HS-5 (cell line): ENCODE measurements around the gene UHRF1.
"Not testable (repeated sequence)": the region's sequence is repeated elsewhere in the genome, so short reads cannot be mapped to it uniquely, and the experiment has no call there.

Experiments used
- DNase-seq: peaks from one replicate; pipeline ENCODE4 v3.0.0-alpha.2; 2012; ENCODE audit warnings: low read depth

Gene UHRF1

DNA sequence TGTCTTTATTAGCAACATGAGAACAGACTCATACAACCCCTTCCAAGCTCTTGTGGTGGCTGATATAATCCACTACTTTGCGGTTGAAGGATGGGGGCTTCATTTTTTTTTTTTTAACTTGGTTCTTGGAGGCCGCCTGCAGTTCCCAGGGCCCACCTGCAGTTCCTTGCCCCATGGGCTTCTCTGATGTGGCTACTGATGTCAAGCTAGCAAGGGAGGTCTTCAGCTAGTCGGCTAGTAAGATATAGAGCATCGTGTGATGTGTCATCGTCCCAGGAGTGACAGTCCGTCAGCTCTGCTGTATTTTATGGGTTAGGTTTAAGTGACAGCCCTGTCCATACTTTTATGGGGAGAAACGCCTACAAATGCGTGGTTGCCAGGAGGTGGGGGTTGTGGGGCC, 26.1 kb downstream of the UHRF1 start:
- DNase-seq: no peak

- no peak for DNase-seq
These were observed 27.8 kb downstream of the UHRF1 start for GRCh38 chr19:4937060-4937459.

DNA sequence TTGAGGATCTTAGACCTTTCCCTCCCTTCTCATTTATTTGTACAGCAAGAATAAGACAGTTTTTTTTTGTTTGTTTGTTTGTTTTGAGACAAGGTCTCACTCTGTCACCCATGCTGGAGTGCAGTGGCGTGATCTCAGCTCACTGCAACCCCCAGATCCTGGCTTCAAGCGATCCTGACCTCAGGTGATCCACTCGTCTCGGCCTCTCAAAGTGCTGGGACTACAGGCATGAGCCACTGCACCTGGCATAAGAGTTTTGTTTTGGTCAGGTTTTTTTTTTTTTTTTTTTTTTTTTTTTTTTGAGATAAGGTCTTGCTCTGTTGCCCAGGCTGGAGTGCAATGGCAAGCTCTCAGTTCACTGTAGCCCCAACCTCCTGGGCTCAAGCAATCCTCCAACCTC, 29.2 kb downstream of the UHRF1 start:
- not testable (repeated sequence) for DNase-seq

- DNase-seq: no peak
These were observed 30.2 kb downstream of the UHRF1 start for GRCh38 chr19:4939466-4939865.

DNA sequence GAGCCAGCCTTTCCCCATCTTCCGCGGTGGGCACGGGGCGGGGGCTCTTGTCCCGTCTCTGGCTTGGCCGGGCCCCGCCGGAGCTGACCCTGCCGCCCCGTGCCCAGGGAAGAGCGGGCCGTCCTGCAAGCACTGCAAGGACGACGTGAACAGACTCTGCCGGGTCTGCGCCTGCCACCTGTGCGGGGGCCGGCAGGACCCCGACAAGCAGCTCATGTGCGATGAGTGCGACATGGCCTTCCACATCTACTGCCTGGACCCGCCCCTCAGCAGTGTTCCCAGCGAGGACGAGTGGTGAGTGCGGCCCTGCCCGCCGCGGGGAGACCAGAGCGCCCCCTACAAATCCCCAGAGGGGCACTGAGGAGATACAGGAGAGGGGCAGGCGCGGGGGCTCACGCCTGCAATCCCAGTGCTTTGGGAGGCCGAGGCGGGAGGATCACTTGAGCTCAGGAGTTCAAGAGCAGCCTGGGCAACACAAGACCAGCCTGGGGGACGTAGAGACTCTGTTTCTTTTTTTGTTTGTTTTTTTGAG, 32.4 kb downstream of the UHRF1 start:
- DNase-seq: not testable (repeated sequence)

GRCh38 chr19:4950650-4951049, 41.3 kb downstream of the UHRF1 start:
- DNase-seq: not testable (repeated sequence)

DNA sequence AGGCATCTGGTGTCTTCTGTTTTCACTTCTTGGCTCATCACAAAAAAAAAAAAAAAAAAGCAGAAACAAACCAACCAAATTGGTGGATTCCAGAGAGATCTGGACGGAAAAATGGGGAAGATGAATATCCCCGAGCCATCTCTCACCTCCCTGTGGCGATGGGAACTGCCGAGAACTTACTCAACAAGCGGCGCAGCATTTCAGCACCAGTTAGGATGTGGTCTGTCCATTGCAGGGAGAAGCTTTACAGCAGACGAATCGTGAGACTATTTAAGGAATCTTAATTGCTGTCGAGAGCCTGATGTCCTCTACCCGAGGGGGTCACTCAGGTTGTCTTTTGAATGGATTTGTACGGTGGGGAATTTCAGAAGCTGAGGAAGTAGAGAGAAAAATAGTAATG, 42.4 kb downstream of the UHRF1 start:
- no peak for DNase-seq

- no peak for DNase-seq
These were observed 43.6 kb downstream of the UHRF1 start for GRCh38 chr19:4952945-4953344.

- not testable (repeated sequence) for DNase-seq
These were observed 45.2 kb downstream of the UHRF1 start for GRCh38 chr19:4954320-4955149.

DNA sequence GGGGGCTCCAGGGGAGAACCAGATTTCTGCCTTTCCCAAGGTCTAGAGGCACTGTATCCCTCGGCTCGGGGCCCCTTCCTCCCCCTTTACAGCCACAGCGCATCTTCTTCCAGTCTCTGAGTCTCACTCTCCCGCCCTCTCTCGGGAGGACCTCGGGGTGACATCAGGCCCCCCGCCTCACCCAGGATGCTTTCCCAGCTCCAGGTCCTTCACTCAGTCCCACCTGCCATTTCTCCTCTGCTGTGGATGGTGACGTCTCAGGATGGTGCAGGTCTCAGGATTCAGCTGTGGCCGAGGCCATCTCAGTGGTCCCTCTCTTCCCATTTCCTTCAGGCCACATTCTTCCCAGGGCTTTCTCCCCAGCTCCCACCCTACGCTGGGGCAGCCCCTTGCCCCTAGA, 46.0 kb downstream of the UHRF1 start:
- no peak for DNase-seq

DNA sequence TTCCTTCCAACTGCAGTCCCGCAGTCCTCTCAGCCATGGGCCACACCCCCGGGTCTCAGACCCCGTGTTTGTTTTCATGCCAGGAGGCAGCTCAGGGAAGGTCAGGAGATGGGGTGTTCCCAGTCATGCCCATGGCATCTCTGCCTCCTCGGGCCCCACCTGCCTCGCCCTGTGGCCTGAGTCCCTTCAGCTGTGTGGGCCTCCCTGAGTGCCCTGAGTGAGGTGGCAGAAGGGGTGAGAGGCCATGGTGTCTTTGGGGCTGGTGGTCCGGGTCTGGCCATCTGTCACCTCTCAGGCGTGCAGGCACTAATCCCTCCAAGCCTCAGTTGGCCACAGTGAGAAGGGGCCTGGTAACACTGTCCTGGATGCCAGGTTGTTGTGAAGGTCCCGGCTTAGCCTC, 48.7 kb downstream of the UHRF1 start:
- DNase-seq: no peak

DNA sequence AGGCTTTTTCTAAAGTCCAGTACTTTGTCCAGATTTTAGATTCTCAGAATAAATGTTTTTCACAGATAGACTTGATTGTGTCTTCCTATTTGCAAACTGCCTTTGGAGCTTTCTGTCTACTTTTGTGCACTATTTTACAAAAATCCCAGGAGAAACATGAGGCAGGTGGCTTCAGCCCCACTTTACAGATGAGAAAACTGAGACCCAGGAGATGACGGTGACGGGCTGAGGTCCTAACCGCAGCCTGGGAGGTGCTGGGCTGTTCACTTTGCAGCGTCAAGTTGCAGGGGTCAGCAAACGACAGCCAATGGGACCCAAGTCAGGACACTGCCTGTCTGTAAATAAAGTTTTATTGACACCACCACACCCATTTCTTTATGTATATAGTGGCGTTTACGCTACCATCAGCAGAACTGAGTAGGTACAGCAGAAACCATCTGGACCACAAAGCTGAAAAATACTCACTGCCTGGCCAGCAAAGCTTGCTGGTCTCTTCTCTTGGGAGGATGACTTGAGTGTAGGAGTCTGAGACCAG, 52.9 kb downstream of the UHRF1 start:
- no peak for DNase-seq

DNA sequence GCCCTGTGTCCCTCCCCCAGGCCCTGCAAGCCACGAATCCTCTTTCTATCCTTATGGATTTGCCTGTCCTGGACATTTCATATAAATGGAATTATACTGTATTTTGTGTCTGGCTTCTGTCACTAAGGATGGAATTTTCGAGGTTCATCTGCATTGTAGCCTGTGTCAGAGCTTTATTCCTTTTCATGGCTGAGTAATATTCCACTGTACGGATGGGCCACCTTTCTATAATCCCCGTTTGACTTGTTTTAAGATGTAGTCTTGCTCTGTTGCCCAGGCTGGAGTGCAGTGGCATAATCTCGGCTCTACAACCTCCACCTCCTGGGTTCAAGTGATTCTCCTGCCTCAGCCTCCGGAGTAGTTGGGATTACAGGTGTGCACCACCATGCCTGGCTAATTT, 55.8 kb downstream of the UHRF1 start:
- no peak for DNase-seq

GRCh38 chr19:4966591-4966990, 57.3 kb downstream of the UHRF1 start:
- no peak for DNase-seq

GRCh38 chr19:4967738-4968461, 58.6 kb downstream of the UHRF1 start:
- no peak for DNase-seq

- DNase-seq: peak; percentile 82
These were observed 59.4 kb downstream of the UHRF1 start, which contains the start of gene KDM4B for GRCh38 chr19:4968462-4969291. KDM4B (plus strand) TSS chr19:4969113; CDS start chr19:5032891, 63,778 bp downstream.

DNA sequence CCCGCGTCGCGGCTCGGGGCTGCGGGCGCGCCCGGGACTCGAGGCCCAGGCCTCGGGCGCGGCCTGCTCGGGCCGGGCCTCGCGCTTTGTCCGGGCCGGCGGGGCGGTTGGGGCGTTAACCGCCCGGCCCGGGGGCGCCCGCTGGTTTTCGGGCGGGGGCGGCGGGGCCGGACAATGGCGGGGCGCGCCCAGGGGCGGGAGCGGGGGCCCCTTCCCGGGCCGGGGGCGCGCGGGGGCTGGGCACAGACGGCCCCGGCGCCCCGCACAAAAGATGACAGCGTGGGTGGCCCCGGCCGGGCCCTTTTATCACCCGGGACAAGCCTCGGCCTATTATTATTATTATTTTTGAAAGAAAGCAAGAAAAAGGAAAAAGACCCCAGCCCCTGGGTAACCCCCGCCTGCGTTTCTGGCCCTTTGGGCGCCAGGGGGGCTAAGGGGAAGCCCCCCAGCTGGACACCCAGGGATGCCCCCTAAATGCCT, 60.0 kb downstream of the UHRF1 start:
- no peak for DNase-seq

GRCh38 chr19:4969772-4970531, 60.7 kb downstream of the UHRF1 start:
- no peak for DNase-seq

GRCh38 chr19:4970558-4971423, 61.5 kb downstream of the UHRF1 start:
- DNase-seq: no peak

GRCh38 chr19:4971424-4971793, 62.1 kb downstream of the UHRF1 start:
- no peak for DNase-seq
